AG20443 (cell line): ENCODE results near the gene RWDD4.

Experiments
- DNase-seq: peaks from one replicate; pipeline ENCODE4 v3.0.0; 2012; ENCODE audit warnings: low spot score, mixed read lengths

RWDD4 gene

GRCh38 chr4:183659029-183659871 is at the start of gene RWDD4, which contains the start of gene TRAPPC11:
Gene RWDD4, minus strand, starts transcription at chr4:183659185. Its CDS starts 233 bp downstream, at chr4:183658952.
Gene TRAPPC11, plus strand, starts transcription at chr4:183659293. Its CDS starts 4,575 bp downstream, at chr4:183663868.
- DNase-seq, result peak; percentile 98

- no peak for DNase-seq
Observed at GRCh38 chr4:183702492-183702891, 43.5 kb upstream of the RWDD4 start.

GRCh38 chr4:183700407-183700806 is 41.4 kb upstream of the RWDD4 start:
- DNase-seq, result no peak

GRCh38 chr4:183698909-183699308 is 39.9 kb upstream of the RWDD4 start:
- DNase-seq, result no peak

GRCh38 chr4:183691897-183692296 is 32.9 kb upstream of the RWDD4 start:
- DNase-seq, result no peak

- no peak for DNase-seq
Observed at GRCh38 chr4:183691006-183691405, 32.0 kb upstream of the RWDD4 start.

GRCh38 chr4:183688216-183688615 is 29.2 kb upstream of the RWDD4 start:
- no peak for DNase-seq

- no peak for DNase-seq
Observed at GRCh38 chr4:183686461-183686860, 27.5 kb upstream of the RWDD4 start.

GRCh38 chr4:183681119-183681518 is 22.1 kb upstream of the RWDD4 start:
- DNase-seq, result no peak

- DNase-seq, result peak; percentile 20
Observed at GRCh38 chr4:183675625-183676024, 16.6 kb upstream of the RWDD4 start.

GRCh38 chr4:183674153-183674552 is 15.2 kb upstream of the RWDD4 start:
- DNase-seq, result no peak

GRCh38 chr4:183670960-183671555 is 12.1 kb upstream of the RWDD4 start:
- DNase-seq, result no peak

- no peak for DNase-seq
Observed at GRCh38 chr4:183670251-183670650, 11.3 kb upstream of the RWDD4 start.

- DNase-seq, result no peak
Observed at GRCh38 chr4:183666088-183666487, 7.1 kb upstream of the RWDD4 start.

GRCh38 chr4:183659872-183660242 is 872 bp upstream of the RWDD4 start:
- peak; percentile 12 for DNase-seq

- DNase-seq, result peak; percentile 53
Observed at GRCh38 chr4:183658362-183659028, 490 bp downstream of the RWDD4 start.

- peak; percentile 16 for DNase-seq
Observed at GRCh38 chr4:183657564-183657963, 1.4 kb downstream of the RWDD4 start.

- DNase-seq, result no peak
Observed at GRCh38 chr4:183645326-183645725, 13.7 kb downstream of the RWDD4 start.

- DNase-seq, result no peak
Observed at GRCh38 chr4:183639291-183639690, 19.7 kb downstream of the RWDD4 start.

GRCh38 chr4:183638436-183638835 is 20.5 kb downstream of the RWDD4 start:
- DNase-seq, result peak; percentile 63

- no peak for DNase-seq
Observed at GRCh38 chr4:183637461-183637860, 21.5 kb downstream of the RWDD4 start.

- DNase-seq, result no peak
Observed at GRCh38 chr4:183636923-183637322, 22.1 kb downstream of the RWDD4 start.

GRCh38 chr4:183636503-183636902 is 22.5 kb downstream of the RWDD4 start:
- no peak for DNase-seq
